GM23338 (cell line): Measurements from ENCODE around the gene VPS26C. TPM values are rescaled to one million over a fixed set of nuclear protein-coding genes. Genes with fewer than 3 reads are reported as not detected.

Experiments
- ATAC-seq: fragments of 200-7000 bp; cut with Tn5 transposase; 3 replicates; pipeline ENCODE4 v1.9.1; 2020
- DNase-seq: peaks from one replicate; pipeline ENCODE4 v3.0.0-alpha.2; 2015; ENCODE audit warnings: low spot score
- H2AFZ ChIP-seq: fragments of 200-600 bp; sonication (generic); 2 replicates; pipeline ENCODE4 v1.8.0; 2016; ENCODE audit warnings: antibody characterized with exemption, mild to moderate bottlenecking, moderate library complexity
- H3F3A ChIP-seq: fragments of 200-600 bp; sonication (generic); replicated peaks from 2 replicates; pipeline ENCODE4 v1.8.0; 2017; ENCODE audit warnings: antibody characterized with exemption, mixed run types, low read depth
- H3K27ac ChIP-seq: fragments of 200-600 bp; sonication (generic); 2 replicates; pipeline ENCODE4 v1.6.1; 2016; ENCODE audit warnings: low read depth
- H3K27me3 ChIP-seq: fragments of 200-600 bp; sonication (generic); 2 replicates; pipeline ENCODE4 v1.8.0; 2016; ENCODE audit warnings: mild to moderate bottlenecking, mixed run types, moderate library complexity; ENCODE audit not compliant: insufficient read depth
- H3K36me3 ChIP-seq: fragments of 200-600 bp; sonication (generic); 2 replicates; pipeline ENCODE4 v1.8.0; 2016; ENCODE audit warnings: mild to moderate bottlenecking; ENCODE audit not compliant: insufficient read depth
- H3K4me1 ChIP-seq: fragments of 200-600 bp; sonication (generic); 2 replicates; pipeline ENCODE4 v1.8.0; 2016; ENCODE audit warnings: mild to moderate bottlenecking, moderate library complexity; ENCODE audit not compliant: insufficient read depth
- H3K4me2 ChIP-seq: fragments of 200-600 bp; sonication (generic); 2 replicates; pipeline ENCODE4 v1.7.1; 2017; ENCODE audit warnings: mixed run types
- H3K4me3 ChIP-seq: fragments of 200-600 bp; sonication (generic); 2 replicates; pipeline ENCODE4 v1.6.1; 2016; ENCODE audit warnings: mixed run types
- H3K79me2 ChIP-seq: fragments of 200-600 bp; sonication (generic); replicated peaks from 2 replicates; pipeline ENCODE4 v1.8.0; 2017; ENCODE audit warnings: mild to moderate bottlenecking; ENCODE audit not compliant: insufficient read depth
- H3K9me2 ChIP-seq: fragments of 200-600 bp; sonication (generic); 2 replicates; pipeline ENCODE4 v1.8.0; 2017; ENCODE audit not compliant: insufficient read depth
- H4K20me1 ChIP-seq: fragments of 200-600 bp; sonication (generic); replicated peaks from 2 replicates; pipeline ENCODE4 v1.8.0; 2017; ENCODE audit warnings: mild to moderate bottlenecking; ENCODE audit not compliant: insufficient read depth
- H3K27ac Mint-ChIP-seq: 2 replicates; pipeline ENCODE4 v1.8.0; 2020; ENCODE audit warnings: inconsistent platforms, mild to moderate bottlenecking, moderate library complexity, mixed read lengths
- H3K27me3 Mint-ChIP-seq: 3 replicates; pipeline ENCODE4 v1.8.0; 2022; ENCODE audit warnings: low read depth, mild to moderate bottlenecking, moderate library complexity, mixed read lengths, inconsistent platforms; ENCODE audit not compliant: insufficient read depth, poor library complexity
- H3K36me3 Mint-ChIP-seq: 3 replicates; pipeline ENCODE4 v1.8.0; 2021; ENCODE audit warnings: low read depth, mild to moderate bottlenecking, inconsistent platforms, moderate library complexity, mixed read lengths
- H3K4me1 Mint-ChIP-seq: 3 replicates; pipeline ENCODE4 v1.8.0; 2020; ENCODE audit warnings: mild to moderate bottlenecking, inconsistent platforms, mixed read lengths
- H3K4me3 Mint-ChIP-seq: 3 replicates; pipeline ENCODE4 v1.8.0; 2021; ENCODE audit warnings: moderate library complexity, mild to moderate bottlenecking, inconsistent platforms, mixed read lengths
- H3K9me3 Mint-ChIP-seq: 3 replicates; pipeline ENCODE4 v1.8.0; 2020; ENCODE audit warnings: moderate library complexity, mild to moderate bottlenecking, inconsistent platforms, mixed read lengths
- CREB1 ChIP-seq: fragments of 250-450 bp; sonication (Bioruptor Pico); IDR thresholded peaks from 2 replicates; pipeline ENCODE4 v1.5.0; 2020; ENCODE audit warnings: low read depth, mild to moderate bottlenecking, moderate library complexity
- EZH2phosphoT487 ChIP-seq: fragments of 200-600 bp; sonication (generic); IDR thresholded peaks from one replicate; pipeline ENCODE4 v1.8.1; 2018; ENCODE audit warnings: antibody characterized with exemption; ENCODE audit not compliant: unreplicated experiment
- NANOG ChIP-seq: IDR thresholded peaks from 2 replicates; pipeline ENCODE4 v1.6.1; 2016; ENCODE audit warnings: antibody characterized with exemption, borderline replicate concordance
- POLR2AphosphoS5 ChIP-seq: IDR thresholded peaks from 2 replicates; pipeline ENCODE4 v1.6.1; 2016; ENCODE audit warnings: antibody characterized with exemption, low read depth
- STAT1 ChIP-seq: IDR thresholded peaks from one replicate; pipeline ENCODE4 v1.6.1; 2016; ENCODE audit warnings: antibody characterized with exemption; ENCODE audit not compliant: unreplicated experiment
- ZNF114 ChIP-seq: fragments of 250-450 bp; sonication (Bioruptor Pico); IDR thresholded peaks from 2 replicates; pipeline ENCODE4 v1.5.0; 2020; ENCODE audit warnings: mild to moderate bottlenecking, moderate library complexity
- ZNF331 ChIP-seq: fragments of 250-450 bp; sonication (Bioruptor Pico); IDR thresholded peaks from 2 replicates; pipeline ENCODE4 v1.5.0; 2020; ENCODE audit warnings: low read depth, mild to moderate bottlenecking, moderate library complexity
- polyA plus RNA-seq: library from polyadenylated mRNA; unstranded; fragments of >200 nt; fragmentation: Nextera tagmentation; extraction: Ambion mirVana; gene quantifications from 2 replicates; pipeline ENCODE4 v1.2.1, GENCODE V29; 2016
- total RNA-seq: library from RNA; depleted of rRNA; stranded (reverse); fragments of >200 nt; shearing (Covaris generic); gene quantifications from 2 replicates; pipeline ENCODE4 v1.2.3, GENCODE V29; 2014
- TF ChIP-seq, protein P1 (sequence below): fragments of 250-450 bp; sonication (Bioruptor Pico); IDR thresholded peaks from 2 replicates; pipeline ENCODE4 v1.5.0; 2020; ENCODE audit warnings: mild to moderate bottlenecking, moderate library complexity
- TF ChIP-seq, protein P2 (sequence below), 2 experiments: fragments of 200-600 bp in 1 of 2; sonication (generic) in 1 of 2; conservative IDR thresholded peaks; 2 replicates each; pipeline versions ENCODE4 v1.5.1 to v1.6.1; 2016 to 2017; ENCODE audit warnings: antibody characterized with exemption in 2 of 2, low read depth in 2 of 2, mild to moderate bottlenecking in 2 of 2, moderate library complexity in 1 of 2
- TF ChIP-seq, protein P3 (sequence below): IDR thresholded peaks from one replicate; pipeline ENCODE4 v1.6.1; 2018; ENCODE audit warnings: antibody characterized with exemption; ENCODE audit not compliant: unreplicated experiment

Gene VPS26C
- total and polyA plus RNA-seq, 2 experiments from 2014 or later = 45.1 to 91.2 TPM

DNA sequence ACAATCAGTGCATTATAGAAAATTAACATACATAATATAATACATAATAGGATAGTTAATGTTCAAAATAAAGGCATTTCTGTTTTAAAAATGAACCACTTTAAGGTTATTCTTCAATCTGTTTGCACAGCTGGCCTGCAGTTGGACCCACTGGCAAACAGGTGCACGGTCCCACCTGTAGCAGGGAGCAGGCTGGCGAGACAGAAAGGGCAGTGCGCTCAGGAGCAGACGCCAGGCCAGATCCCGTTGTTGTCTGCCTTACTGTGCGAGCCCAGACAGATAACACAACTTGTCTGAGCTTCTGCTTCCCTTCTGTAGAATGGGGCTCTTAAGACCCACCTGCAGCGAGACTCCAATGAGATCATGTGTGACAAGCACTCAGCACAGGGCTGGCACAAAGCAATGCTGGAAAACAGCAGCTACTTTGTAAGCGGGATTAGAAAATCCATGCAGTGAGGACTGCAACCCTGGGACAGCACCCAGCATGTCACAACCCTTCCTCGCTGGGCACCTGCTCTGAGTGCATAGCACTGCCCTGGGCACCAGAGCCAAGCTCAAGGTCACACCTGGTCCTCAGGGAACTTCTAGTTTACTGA is 33.5 kb downstream of the VPS26C start (continued):
- TF ChIP-seq, protein P1, sequence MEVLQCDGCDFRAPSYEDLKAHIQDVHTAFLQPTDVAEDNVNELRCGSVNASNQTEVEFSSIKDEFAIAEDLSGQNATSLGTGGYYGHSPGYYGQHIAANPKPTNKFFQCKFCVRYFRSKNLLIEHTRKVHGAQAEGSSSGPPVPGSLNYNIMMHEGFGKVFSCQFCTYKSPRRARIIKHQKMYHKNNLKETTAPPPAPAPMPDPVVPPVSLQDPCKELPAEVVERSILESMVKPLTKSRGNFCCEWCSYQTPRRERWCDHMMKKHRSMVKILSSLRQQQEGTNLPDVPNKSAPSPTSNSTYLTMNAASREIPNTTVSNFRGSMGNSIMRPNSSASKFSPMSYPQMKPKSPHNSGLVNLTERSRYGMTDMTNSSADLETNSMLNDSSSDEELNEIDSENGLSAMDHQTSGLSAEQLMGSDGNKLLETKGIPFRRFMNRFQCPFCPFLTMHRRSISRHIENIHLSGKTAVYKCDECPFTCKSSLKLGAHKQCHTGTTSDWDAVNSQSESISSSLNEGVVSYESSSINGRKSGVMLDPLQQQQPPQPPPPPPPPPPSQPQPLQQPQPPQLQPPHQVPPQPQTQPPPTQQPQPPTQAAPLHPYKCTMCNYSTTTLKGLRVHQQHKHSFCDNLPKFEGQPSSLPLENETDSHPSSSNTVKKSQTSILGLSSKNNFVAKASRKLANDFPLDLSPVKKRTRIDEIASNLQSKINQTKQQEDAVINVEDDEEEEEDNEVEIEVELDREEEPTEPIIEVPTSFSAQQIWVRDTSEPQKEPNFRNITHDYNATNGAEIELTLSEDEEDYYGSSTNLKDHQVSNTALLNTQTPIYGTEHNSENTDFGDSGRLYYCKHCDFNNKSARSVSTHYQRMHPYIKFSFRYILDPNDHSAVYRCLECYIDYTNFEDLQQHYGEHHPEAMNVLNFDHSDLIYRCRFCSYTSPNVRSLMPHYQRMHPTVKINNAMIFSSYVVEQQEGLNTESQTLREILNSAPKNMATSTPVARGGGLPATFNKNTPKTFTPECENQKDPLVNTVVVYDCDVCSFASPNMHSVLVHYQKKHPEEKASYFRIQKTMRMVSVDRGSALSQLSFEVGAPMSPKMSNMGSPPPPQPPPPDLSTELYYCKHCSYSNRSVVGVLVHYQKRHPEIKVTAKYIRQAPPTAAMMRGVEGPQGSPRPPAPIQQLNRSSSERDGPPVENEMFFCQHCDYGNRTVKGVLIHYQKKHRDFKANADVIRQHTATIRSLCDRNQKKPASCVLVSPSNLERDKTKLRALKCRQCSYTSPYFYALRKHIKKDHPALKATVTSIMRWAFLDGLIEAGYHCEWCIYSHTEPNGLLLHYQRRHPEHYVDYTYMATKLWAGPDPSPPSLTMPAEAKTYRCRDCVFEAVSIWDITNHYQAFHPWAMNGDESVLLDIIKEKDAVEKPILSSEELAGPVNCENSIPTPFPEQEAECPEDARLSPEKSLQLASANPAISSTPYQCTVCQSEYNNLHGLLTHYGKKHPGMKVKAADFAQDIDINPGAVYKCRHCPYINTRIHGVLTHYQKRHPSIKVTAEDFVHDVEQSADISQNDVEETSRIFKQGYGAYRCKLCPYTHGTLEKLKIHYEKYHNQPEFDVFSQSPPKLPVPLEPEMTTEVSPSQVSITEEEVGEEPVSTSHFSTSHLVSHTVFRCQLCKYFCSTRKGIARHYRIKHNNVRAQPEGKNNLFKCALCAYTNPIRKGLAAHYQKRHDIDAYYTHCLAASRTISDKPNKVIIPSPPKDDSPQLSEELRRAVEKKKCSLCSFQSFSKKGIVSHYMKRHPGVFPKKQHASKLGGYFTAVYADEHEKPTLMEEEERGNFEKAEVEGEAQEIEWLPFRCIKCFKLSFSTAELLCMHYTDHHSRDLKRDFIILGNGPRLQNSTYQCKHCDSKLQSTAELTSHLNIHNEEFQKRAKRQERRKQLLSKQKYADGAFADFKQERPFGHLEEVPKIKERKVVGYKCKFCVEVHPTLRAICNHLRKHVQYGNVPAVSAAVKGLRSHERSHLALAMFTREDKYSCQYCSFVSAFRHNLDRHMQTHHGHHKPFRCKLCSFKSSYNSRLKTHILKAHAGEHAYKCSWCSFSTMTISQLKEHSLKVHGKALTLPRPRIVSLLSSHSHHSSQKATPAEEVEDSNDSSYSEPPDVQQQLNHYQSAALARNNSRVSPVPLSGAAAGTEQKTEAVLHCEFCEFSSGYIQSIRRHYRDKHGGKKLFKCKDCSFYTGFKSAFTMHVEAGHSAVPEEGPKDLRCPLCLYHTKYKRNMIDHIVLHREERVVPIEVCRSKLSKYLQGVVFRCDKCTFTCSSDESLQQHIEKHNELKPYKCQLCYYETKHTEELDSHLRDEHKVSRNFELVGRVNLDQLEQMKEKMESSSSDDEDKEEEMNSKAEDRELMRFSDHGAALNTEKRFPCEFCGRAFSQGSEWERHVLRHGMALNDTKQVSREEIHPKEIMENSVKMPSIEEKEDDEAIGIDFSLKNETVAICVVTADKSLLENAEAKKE (CRISPR knock-in tag) = no peak
- no peak for TF ChIP-seq ZNF331

DNA sequence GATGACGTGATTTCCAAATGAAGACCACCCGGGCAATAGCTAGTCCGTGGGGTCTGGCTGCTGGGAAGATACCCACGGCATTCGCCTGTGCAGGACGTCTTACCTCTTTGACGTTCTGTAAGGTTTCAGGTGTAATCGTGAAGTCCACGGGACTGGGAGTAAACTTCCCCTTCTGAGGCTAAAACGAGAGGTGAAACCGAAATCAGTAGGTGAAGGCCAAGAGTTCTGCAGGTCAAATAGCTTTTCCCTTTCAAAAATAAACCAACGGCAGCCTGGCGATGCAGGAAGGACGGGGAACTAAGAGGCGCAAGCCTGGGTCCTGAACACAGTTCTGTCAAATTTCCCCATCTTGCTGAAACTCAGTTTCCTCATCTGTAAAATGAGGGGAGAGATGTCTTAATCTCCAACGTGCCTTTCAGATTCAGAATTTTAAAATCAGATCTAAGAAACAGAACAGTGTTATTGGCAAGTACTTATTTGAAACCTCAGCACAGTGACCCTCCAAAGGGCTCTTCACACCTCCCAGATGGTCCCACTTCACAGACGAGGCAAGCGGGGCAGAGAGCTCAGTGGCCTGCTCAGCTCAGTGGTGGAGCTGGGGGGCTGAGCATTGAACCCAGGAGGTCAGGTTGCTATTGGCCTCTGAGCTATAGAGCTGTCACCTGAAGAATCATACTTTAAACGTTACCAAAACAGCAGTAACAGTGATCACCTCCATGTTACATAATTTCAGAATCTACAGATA is 34.7 kb downstream of the VPS26C start:
- no peak overlapping the region for H3K27ac ChIP-seq
- Mint-ChIP-seq H3K36me3 (peaks cover 55% of the 10 kb centered on the region), H3K9me3 (no peaks in the 10 kb centered on the region; the same call in 2 of the 3 replicates), H3K4me3 (no peak overlapping the region), H3K4me1 (no peaks in the 10 kb centered on the region), H3K27me3 (no peaks in the 10 kb centered on the region), H3K27ac (no peak overlapping the region)
- H3K27me3 ChIP-seq = no peaks in the 10 kb centered on the region
- no peak overlapping the region for H3K4me3 ChIP-seq
- peaks cover 10% of the 10 kb centered on the region for H3K36me3 ChIP-seq
- ATAC-seq (no peak), DNase-seq (no peak)
- no peaks in the 10 kb centered on the region for H3K9me2 ChIP-seq
- peaks cover under 1% of the 10 kb centered on the region; the same call in 1 of the 2 replicates for H3K79me2 ChIP-seq
- TF ChIP-seq, protein P2, sequence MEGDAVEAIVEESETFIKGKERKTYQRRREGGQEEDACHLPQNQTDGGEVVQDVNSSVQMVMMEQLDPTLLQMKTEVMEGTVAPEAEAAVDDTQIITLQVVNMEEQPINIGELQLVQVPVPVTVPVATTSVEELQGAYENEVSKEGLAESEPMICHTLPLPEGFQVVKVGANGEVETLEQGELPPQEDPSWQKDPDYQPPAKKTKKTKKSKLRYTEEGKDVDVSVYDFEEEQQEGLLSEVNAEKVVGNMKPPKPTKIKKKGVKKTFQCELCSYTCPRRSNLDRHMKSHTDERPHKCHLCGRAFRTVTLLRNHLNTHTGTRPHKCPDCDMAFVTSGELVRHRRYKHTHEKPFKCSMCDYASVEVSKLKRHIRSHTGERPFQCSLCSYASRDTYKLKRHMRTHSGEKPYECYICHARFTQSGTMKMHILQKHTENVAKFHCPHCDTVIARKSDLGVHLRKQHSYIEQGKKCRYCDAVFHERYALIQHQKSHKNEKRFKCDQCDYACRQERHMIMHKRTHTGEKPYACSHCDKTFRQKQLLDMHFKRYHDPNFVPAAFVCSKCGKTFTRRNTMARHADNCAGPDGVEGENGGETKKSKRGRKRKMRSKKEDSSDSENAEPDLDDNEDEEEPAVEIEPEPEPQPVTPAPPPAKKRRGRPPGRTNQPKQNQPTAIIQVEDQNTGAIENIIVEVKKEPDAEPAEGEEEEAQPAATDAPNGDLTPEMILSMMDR (conservative IDR thresholded peaks at IDR 0.05; ENCODE audit: low read depth in 2 of 2) = no peak
- TF ChIP-seq, protein P3, sequence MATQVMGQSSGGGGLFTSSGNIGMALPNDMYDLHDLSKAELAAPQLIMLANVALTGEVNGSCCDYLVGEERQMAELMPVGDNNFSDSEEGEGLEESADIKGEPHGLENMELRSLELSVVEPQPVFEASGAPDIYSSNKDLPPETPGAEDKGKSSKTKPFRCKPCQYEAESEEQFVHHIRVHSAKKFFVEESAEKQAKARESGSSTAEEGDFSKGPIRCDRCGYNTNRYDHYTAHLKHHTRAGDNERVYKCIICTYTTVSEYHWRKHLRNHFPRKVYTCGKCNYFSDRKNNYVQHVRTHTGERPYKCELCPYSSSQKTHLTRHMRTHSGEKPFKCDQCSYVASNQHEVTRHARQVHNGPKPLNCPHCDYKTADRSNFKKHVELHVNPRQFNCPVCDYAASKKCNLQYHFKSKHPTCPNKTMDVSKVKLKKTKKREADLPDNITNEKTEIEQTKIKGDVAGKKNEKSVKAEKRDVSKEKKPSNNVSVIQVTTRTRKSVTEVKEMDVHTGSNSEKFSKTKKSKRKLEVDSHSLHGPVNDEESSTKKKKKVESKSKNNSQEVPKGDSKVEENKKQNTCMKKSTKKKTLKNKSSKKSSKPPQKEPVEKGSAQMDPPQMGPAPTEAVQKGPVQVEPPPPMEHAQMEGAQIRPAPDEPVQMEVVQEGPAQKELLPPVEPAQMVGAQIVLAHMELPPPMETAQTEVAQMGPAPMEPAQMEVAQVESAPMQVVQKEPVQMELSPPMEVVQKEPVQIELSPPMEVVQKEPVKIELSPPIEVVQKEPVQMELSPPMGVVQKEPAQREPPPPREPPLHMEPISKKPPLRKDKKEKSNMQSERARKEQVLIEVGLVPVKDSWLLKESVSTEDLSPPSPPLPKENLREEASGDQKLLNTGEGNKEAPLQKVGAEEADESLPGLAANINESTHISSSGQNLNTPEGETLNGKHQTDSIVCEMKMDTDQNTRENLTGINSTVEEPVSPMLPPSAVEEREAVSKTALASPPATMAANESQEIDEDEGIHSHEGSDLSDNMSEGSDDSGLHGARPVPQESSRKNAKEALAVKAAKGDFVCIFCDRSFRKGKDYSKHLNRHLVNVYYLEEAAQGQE = no peak
- no peak for TF ChIP-seq EZH2phosphoT487
- TF ChIP-seq POLR2AphosphoS5 = no peak
- no peak for TF ChIP-seq ZNF114
- TF ChIP-seq STAT1 = no peak
- TF ChIP-seq NANOG = no peak
- TF ChIP-seq CREB1 (CRISPR knock-in tag) = no peak
- no peaks in the 10 kb centered on the region for H3K4me1 ChIP-seq
- no peak overlapping the region for H3K4me2 ChIP-seq
- no peak overlapping the region for H2AFZ ChIP-seq
- H4K20me1 ChIP-seq = no peaks in the 10 kb centered on the region
- H3F3A ChIP-seq = no peaks in the 10 kb centered on the region
